ENCODE measurements around the gene NOTCH1.

NOTCH1 gene

GRCh38 chr9:136517950-136518349 lies 27.9 kb downstream of the NOTCH1 start:
- no peaks in the 10 kb centered on the region for H3K36me3 ChIP-seq (ENCODE audit: insufficient read depth)
- no peaks in the 10 kb centered on the region for H4K20me1 ChIP-seq (ENCODE audit: insufficient read depth)
- H3K9ac ChIP-seq: no peak overlapping the region

GRCh38 chr9:136517012-136517743 lies 28.7 kb downstream of the NOTCH1 start:
- no peaks in the 10 kb centered on the region for H3K79me2 ChIP-seq (ENCODE audit: insufficient read depth, low read depth)
- H3K4me2 ChIP-seq: no peak overlapping the region
- peaks cover 56% of the 10 kb centered on the region for H3K27me3 ChIP-seq (ENCODE audit: insufficient read depth, low read depth)
- H3K4me3 ChIP-seq (IDR thresholded peaks at IDR 0.05; ENCODE audit: insufficient read depth, low read depth, low read length): no peak overlapping the region
- H3K36me3 ChIP-seq (ENCODE audit: insufficient read depth): no peaks in the 10 kb centered on the region
- H3K9ac ChIP-seq: no peak overlapping the region
- no peak for TF ChIP-seq CTCF (conservative IDR thresholded peaks at IDR 0.05; ENCODE audit: low read depth, low read length)
- H3K27ac ChIP-seq: no peak overlapping the region
- no peak overlapping the region for H2AFZ ChIP-seq (ENCODE audit: low read depth)
- H3K4me1 ChIP-seq (ENCODE audit: low read depth, poor library complexity, severe bottlenecking): no peaks in the 10 kb centered on the region
- no peaks in the 10 kb centered on the region for H4K20me1 ChIP-seq (ENCODE audit: insufficient read depth)

More at GRCh38 chr9:136517950-136518349, 27.9 kb downstream of the NOTCH1 start:
- TF ChIP-seq CTCF (conservative IDR thresholded peaks at IDR 0.05; ENCODE audit: low read depth, low read length): no peak
- no peak overlapping the region for H2AFZ ChIP-seq (ENCODE audit: low read depth)
- H3K4me1 ChIP-seq (ENCODE audit: low read depth, poor library complexity, severe bottlenecking): no peaks in the 10 kb centered on the region
- peaks cover 57% of the 10 kb centered on the region for H3K27me3 ChIP-seq (ENCODE audit: insufficient read depth, low read depth)
- H3K79me2 ChIP-seq (ENCODE audit: insufficient read depth, low read depth): no peaks in the 10 kb centered on the region
- no peak overlapping the region for H3K4me3 ChIP-seq (IDR thresholded peaks at IDR 0.05; ENCODE audit: insufficient read depth, low read depth, low read length)
- no peak overlapping the region for H3K27ac ChIP-seq
- no peak overlapping the region for H3K4me2 ChIP-seq

- H3K27ac ChIP-seq: no peak overlapping the region
- H4K20me1 ChIP-seq (ENCODE audit: insufficient read depth): no peaks in the 10 kb centered on the region
- H3K79me2 ChIP-seq (ENCODE audit: insufficient read depth, low read depth): no peaks in the 10 kb centered on the region
- no peak overlapping the region for H3K9ac ChIP-seq
- peaks cover 53% of the 10 kb centered on the region for H3K27me3 ChIP-seq (ENCODE audit: insufficient read depth, low read depth)
- H3K36me3 ChIP-seq (ENCODE audit: insufficient read depth): no peaks in the 10 kb centered on the region
- H3K4me1 ChIP-seq (ENCODE audit: low read depth, poor library complexity, severe bottlenecking): no peaks in the 10 kb centered on the region
- H3K4me2 ChIP-seq: no peak overlapping the region
- TF ChIP-seq CTCF (conservative IDR thresholded peaks at IDR 0.05; ENCODE audit: low read depth, low read length): no peak
- no peak overlapping the region for H2AFZ ChIP-seq (ENCODE audit: low read depth)
- no peak overlapping the region for H3K4me3 ChIP-seq (IDR thresholded peaks at IDR 0.05; ENCODE audit: insufficient read depth, low read depth, low read length)
Observed at GRCh38 chr9:136516191-136516654, 29.6 kb downstream of the NOTCH1 start.

GRCh38 chr9:136515276-136515675 lies 30.6 kb downstream of the NOTCH1 start:
- Histone ChIP-seq H4K20me1 (ENCODE audit: insufficient read depth) (no peaks in the 10 kb centered on the region), H3K4me2 (no peak overlapping the region), H3K27me3 (ENCODE audit: insufficient read depth, low read depth) (peaks cover 54% of the 10 kb centered on the region)

More at GRCh38 chr9:136515276-136515675, 30.6 kb downstream of the NOTCH1 start:
- Histone ChIP-seq H3K27ac (no peak overlapping the region), H3K79me2 (ENCODE audit: insufficient read depth, low read depth) (no peaks in the 10 kb centered on the region), H3K4me1 (ENCODE audit: low read depth, poor library complexity, severe bottlenecking) (no peaks in the 10 kb centered on the region), H2AFZ (ENCODE audit: low read depth) (no peak overlapping the region), H3K36me3 (ENCODE audit: insufficient read depth) (no peaks in the 10 kb centered on the region), H3K4me3 (IDR thresholded peaks at IDR 0.05; ENCODE audit: insufficient read depth, low read depth, low read length) (no peak overlapping the region), H3K9ac (no peak overlapping the region)
- TF ChIP-seq CTCF (conservative IDR thresholded peaks at IDR 0.05; ENCODE audit: low read depth, low read length): no peak
